Measurements from ENCODE around the gene LIN7B. TPM values are rescaled to one million over a fixed set of nuclear protein-coding genes. Genes with fewer than 3 reads are reported as not detected.

Gene LIN7B
- total and polyA plus RNA-seq, 9 of the 15 experiments (the other 6 are each of a cell fraction or from before 2014, with no cell fraction given), result 0.89 to 15.7 (median 4.0) TPM

DNA sequence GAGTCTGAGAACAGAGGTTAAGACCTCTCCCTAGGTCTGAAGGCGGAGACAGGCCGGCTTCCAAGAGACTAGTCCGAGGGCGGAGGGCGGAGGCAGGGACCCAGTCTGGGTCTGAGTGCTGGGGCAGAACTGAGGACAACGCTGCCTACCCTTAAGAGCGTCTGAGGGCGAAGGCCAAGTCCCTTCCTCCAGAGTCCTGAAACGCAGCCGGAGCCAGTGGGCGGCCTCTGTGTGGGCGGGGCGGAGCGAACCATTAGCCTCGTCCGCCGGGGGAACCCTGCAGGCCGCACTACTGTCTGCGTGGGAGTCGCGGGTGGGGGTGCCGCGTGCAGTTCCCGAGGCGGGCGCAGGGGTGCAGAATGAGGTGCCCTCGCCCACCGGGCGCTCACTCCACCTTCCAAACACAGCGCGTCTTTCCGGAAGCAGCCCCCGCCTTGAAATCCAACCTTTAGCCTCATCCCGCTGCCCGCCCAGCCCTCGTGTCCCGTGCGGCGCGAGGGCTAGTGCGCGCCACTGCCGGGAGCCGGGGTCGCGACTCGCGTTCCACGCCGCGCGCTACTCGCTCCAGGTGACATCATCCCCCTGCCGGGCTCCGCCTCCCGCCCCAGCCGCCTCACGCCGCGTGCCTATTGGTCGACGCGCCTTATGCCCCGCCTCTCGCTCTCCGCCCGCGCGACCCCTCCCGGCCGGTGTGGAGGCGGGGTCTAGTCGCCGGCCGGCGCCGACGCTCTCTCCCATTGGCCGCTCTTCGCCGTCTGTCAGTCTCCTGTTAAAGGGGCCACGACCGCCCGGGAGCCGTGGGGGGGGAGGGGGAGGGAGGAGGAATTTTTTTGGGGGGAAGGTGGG is 4.6 kb downstream of the LIN7B start, which contains the start of gene C19orf73 (continued):
- TF ChIP-seq, protein P1, sequence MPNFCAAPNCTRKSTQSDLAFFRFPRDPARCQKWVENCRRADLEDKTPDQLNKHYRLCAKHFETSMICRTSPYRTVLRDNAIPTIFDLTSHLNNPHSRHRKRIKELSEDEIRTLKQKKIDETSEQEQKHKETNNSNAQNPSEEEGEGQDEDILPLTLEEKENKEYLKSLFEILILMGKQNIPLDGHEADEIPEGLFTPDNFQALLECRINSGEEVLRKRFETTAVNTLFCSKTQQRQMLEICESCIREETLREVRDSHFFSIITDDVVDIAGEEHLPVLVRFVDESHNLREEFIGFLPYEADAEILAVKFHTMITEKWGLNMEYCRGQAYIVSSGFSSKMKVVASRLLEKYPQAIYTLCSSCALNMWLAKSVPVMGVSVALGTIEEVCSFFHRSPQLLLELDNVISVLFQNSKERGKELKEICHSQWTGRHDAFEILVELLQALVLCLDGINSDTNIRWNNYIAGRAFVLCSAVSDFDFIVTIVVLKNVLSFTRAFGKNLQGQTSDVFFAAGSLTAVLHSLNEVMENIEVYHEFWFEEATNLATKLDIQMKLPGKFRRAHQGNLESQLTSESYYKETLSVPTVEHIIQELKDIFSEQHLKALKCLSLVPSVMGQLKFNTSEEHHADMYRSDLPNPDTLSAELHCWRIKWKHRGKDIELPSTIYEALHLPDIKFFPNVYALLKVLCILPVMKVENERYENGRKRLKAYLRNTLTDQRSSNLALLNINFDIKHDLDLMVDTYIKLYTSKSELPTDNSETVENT (CRISPR knock-in tag; IDR thresholded peaks at IDR 0.05), result peak; percentile 86; the same call in 1 of the 2 replicates
- TF ChIP-seq L3MBTL2 (IDR thresholded peaks at IDR 0.05) (peak; percentile 100), DDX20 (tag; IDR thresholded peaks at IDR 0.05; ENCODE audit: low read depth) (no peak), FOSL1 (tag; conservative IDR thresholded peaks at IDR 0.05) (peak; percentile 49), RBM22 (IDR thresholded peaks at IDR 0.05; ENCODE audit: low read depth, low read length, poor library complexity, severe bottlenecking) (no peak), ZNF184 (CRISPR knock-in tag; IDR thresholded peaks at IDR 0.05) (no peak), SMARCA4 (IDR thresholded peaks at IDR 0.05) (no peak), ZNF780A (CRISPR knock-in tag; IDR thresholded peaks at IDR 0.05) (no peak), TAF15 (IDR thresholded peaks at IDR 0.05; ENCODE audit: low read depth, low read length) (no peak), NONO (IDR thresholded peaks at IDR 0.05; ENCODE audit: low read depth in 2 of 2, low read length in 1 of 2) (peak; percentile 46 to 98; a peak in 3 of 4 replicates), HMG20B (CRISPR knock-in tag; IDR thresholded peaks at IDR 0.05) (no peak), PHF20 (IDR thresholded peaks at IDR 0.05; ENCODE audit: partially characterized antibody) (no peak), HDGF (IDR thresholded peaks at IDR 0.05) (no peak), ZNF445 (CRISPR knock-in tag; IDR thresholded peaks at IDR 0.05; ENCODE audit: low read depth) (no peak), ARHGAP35 (IDR thresholded peaks at IDR 0.05; ENCODE audit: partially characterized antibody) (no peak)
- TF ChIP-seq, protein P2, sequence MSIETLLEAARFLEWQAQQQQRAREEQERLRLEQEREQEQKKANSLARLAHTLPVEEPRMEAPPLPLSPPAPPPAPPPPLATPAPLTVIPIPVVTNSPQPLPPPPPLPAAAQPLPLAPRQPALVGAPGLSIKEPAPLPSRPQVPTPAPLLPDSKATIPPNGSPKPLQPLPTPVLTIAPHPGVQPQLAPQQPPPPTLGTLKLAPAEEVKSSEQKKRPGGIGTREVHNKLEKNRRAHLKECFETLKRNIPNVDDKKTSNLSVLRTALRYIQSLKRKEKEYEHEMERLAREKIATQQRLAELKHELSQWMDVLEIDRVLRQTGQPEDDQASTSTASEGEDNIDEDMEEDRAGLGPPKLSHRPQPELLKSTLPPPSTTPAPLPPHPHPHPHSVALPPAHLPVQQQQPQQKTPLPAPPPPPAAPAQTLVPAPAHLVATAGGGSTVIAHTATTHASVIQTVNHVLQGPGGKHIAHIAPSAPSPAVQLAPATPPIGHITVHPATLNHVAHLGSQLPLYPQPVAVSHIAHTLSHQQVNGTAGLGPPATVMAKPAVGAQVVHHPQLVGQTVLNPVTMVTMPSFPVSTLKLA (conservative IDR thresholded peaks at IDR 0.05), result peak; percentile 87 to 95
- TF ChIP-seq, protein P3, sequence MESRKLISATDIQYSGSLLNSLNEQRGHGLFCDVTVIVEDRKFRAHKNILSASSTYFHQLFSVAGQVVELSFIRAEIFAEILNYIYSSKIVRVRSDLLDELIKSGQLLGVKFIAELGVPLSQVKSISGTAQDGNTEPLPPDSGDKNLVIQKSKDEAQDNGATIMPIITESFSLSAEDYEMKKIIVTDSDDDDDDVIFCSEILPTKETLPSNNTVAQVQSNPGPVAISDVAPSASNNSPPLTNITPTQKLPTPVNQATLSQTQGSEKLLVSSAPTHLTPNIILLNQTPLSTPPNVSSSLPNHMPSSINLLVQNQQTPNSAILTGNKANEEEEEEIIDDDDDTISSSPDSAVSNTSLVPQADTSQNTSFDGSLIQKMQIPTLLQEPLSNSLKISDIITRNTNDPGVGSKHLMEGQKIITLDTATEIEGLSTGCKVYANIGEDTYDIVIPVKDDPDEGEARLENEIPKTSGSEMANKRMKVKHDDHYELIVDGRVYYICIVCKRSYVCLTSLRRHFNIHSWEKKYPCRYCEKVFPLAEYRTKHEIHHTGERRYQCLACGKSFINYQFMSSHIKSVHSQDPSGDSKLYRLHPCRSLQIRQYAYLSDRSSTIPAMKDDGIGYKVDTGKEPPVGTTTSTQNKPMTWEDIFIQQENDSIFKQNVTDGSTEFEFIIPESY (CRISPR knock-in tag; IDR thresholded peaks at IDR 0.05), result peak; percentile 73; the same call in 1 of the 2 replicates
- TF ChIP-seq, protein P4, sequence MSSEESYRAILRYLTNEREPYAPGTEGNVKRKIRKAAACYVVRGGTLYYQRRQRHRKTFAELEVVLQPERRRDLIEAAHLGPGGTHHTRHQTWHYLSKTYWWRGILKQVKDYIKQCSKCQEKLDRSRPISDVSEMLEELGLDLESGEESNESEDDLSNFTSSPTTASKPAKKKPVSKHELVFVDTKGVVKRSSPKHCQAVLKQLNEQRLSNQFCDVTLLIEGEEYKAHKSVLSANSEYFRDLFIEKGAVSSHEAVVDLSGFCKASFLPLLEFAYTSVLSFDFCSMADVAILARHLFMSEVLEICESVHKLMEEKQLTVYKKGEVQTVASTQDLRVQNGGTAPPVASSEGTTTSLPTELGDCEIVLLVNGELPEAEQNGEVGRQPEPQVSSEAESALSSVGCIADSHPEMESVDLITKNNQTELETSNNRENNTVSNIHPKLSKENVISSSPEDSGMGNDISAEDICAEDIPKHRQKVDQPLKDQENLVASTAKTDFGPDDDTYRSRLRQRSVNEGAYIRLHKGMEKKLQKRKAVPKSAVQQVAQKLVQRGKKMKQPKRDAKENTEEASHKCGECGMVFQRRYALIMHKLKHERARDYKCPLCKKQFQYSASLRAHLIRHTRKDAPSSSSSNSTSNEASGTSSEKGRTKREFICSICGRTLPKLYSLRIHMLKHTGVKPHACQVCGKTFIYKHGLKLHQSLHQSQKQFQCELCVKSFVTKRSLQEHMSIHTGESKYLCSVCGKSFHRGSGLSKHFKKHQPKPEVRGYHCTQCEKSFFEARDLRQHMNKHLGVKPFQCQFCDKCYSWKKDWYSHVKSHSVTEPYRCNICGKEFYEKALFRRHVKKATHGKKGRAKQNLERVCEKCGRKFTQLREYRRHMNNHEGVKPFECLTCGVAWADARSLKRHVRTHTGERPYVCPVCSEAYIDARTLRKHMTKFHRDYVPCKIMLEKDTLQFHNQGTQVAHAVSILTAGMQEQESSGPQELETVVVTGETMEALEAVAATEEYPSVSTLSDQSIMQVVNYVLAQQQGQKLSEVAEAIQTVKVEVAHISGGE (CRISPR knock-in tag; IDR thresholded peaks at IDR 0.05), result no peak; a peak in 1 of 6 replicates
